Activated naive CD4-positive, alpha-beta T cell treated with anti-CD3 and anti-CD28 coated beads for 36 hours (primary cell): ENCODE data around the gene COL12A1. TPM values are rescaled to one million over a fixed set of nuclear protein-coding genes. Genes with fewer than 3 reads are reported as not detected.

Experiments used
- CTCF ChIA-PET: fragments of 350-600 bp; sonication (Branson Sonifier 250); formaldehyde crosslinking; loops from one replicate; lab custom pipeline; 2021; ENCODE audit warnings: antibody characterized with exemption; lab: Charles Lee
- DNase-seq: peaks from one replicate; pipeline ENCODE4 v3.0.0-alpha.2; 2020
- H3K27ac Mint-ChIP-seq: one replicate; pipeline ENCODE4 v1.8.0; 2021; ENCODE audit warnings: mild to moderate bottlenecking, mixed read lengths
- H3K27me3 Mint-ChIP-seq: one replicate; pipeline ENCODE4 v1.8.0; 2021; ENCODE audit warnings: low read depth, mixed read lengths
- H3K36me3 Mint-ChIP-seq: one replicate; pipeline ENCODE4 v1.8.0; 2021; ENCODE audit warnings: low read depth, mixed read lengths
- H3K4me1 Mint-ChIP-seq: one replicate; pipeline ENCODE4 v1.8.0; 2021; ENCODE audit warnings: low read depth, mixed read lengths
- H3K4me3 Mint-ChIP-seq: one replicate; pipeline ENCODE4 v1.8.0; 2021; ENCODE audit warnings: mild to moderate bottlenecking, moderate library complexity, mixed read lengths
- H3K9me3 Mint-ChIP-seq: one replicate; pipeline ENCODE4 v1.8.0; 2021; ENCODE audit warnings: mixed read lengths
- intact Hi-C: fragments of 100-400 bp; cut with micrococcal nuclease; formaldehyde crosslinking; loops from one replicate; pipeline ENCODE4 v1.15.1; 2023
- total RNA-seq, 2 experiments: library from RNA; stranded (reverse); gene quantifications; one replicate each; pipeline ENCODE4 v1.2.3, GENCODE V29; 2021

The COL12A1 gene
- total RNA-seq, 2 experiments from 2014 or later: 0.05 TPM; not detected in 1

DNA sequence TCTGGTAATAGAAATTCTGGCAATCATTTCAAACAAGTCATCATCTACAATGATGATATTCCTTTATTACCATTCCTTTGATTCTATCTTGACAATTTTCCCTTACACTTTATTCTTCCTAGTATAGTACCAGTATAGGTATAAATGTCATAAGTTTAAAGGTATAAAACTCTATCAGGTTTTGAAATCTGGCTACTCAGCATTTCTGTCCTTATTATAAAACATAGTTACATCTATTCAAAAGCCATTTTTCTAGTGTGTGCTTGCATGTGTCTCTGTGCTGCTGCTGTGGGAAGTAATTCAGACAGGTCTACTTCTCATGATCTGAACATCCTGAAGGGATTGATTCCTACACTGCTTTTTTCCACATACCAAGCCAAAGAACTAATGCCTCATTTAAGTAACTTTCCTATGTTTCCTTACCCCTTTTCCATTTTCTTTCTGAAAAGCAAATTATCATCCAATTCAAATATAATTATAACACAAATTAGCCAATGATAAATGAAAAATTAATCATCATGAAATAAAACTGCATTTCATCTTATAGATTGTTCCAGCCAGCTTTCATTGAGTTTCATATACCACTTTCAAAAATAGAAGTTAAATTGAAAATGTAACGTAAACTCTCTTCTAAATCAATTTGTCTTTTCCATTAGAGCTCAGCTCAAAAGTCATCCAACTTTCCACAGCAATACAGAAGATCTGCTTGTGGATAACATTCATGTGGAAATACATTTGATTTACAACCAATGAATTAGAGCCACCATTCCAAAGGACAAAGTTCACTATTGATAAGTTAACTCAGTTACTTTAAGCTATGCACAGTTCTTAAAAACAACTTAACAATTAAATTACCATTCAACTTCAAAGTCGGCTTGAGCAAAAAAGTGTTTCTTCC, 35.9 kb downstream of the COL12A1 start:
- H3K27me3 Mint-ChIP-seq: peaks cover 3% of the 10 kb centered on the region
- intact Hi-C loops: no loop called here
- DNase-seq: no peak
- H3K36me3 Mint-ChIP-seq: no peaks in the 10 kb centered on the region
- H3K4me1 Mint-ChIP-seq: no peaks in the 10 kb centered on the region
- no peaks in the 10 kb centered on the region for H3K9me3 Mint-ChIP-seq
- H3K27ac Mint-ChIP-seq: no peak overlapping the region
- CTCF ChIA-PET: no interaction called here
- no peak overlapping the region for H3K4me3 Mint-ChIP-seq

- no peak overlapping the region for H3K4me3 Mint-ChIP-seq
- CTCF ChIA-PET: interaction anchor here (1.3 kb wide), 1 partner anchor 15 kb away, joined by 6 read pairs; no protein-coding TSS in a partner anchor
- H3K27ac Mint-ChIP-seq: no peak overlapping the region
- H3K27me3 Mint-ChIP-seq: peaks cover 6% of the 10 kb centered on the region
- H3K4me1 Mint-ChIP-seq: no peaks in the 10 kb centered on the region
- intact Hi-C loops: no loop called here
- no peak for DNase-seq
- no peaks in the 10 kb centered on the region for H3K36me3 Mint-ChIP-seq
- H3K9me3 Mint-ChIP-seq: no peaks in the 10 kb centered on the region
These were observed 38.0 kb downstream of the COL12A1 start for GRCh38 chr6:75167851-75168250.

DNA sequence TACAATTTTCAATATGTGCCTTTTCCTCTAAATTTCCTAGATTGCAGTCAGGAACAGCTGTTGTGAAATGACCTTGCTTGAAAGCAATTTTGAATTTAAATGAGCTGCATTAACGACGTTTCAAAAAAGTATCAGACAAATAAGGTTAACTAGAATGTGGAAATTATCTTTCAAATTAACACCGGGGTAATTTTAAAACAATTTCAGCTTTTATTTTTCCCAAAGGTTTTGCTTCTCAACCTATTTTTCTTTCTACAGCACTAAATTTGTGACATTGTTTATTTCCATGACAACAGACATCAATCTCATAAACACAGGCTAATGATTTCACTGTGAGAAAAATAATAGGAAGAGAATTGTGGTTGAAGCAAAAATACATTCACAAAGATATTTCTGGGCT, 38.5 kb downstream of the COL12A1 start:
- DNase-seq: no peak
- no peak overlapping the region for H3K4me3 Mint-ChIP-seq
- H3K27ac Mint-ChIP-seq: no peak overlapping the region
- H3K36me3 Mint-ChIP-seq: no peaks in the 10 kb centered on the region
- peaks cover 6% of the 10 kb centered on the region for H3K27me3 Mint-ChIP-seq
- no peaks in the 10 kb centered on the region for H3K9me3 Mint-ChIP-seq
- CTCF ChIA-PET: interaction anchor here (1.2 to 1.3 kb wide), 2 partner anchors 14 to 15 kb away, joined by 3 to 6 read pairs; no protein-coding TSS in a partner anchor
- H3K4me1 Mint-ChIP-seq: no peaks in the 10 kb centered on the region
- intact Hi-C loops: no loop called here

- H3K36me3 Mint-ChIP-seq: no peaks in the 10 kb centered on the region
- H3K27ac Mint-ChIP-seq: no peak overlapping the region
- no peaks in the 10 kb centered on the region for H3K9me3 Mint-ChIP-seq
- no peak overlapping the region for H3K4me3 Mint-ChIP-seq
- H3K4me1 Mint-ChIP-seq: no peaks in the 10 kb centered on the region
- CTCF ChIA-PET: interaction anchor here (1.2 to 1.3 kb wide), 2 partner anchors 14 to 15 kb away, joined by 3 to 6 read pairs; no protein-coding TSS in a partner anchor
- intact Hi-C loops: no loop called here
- peaks cover 6% of the 10 kb centered on the region for H3K27me3 Mint-ChIP-seq
- DNase-seq: no peak
These were observed 39.1 kb downstream of the COL12A1 start for GRCh38 chr6:75166773-75167172.

DNA sequence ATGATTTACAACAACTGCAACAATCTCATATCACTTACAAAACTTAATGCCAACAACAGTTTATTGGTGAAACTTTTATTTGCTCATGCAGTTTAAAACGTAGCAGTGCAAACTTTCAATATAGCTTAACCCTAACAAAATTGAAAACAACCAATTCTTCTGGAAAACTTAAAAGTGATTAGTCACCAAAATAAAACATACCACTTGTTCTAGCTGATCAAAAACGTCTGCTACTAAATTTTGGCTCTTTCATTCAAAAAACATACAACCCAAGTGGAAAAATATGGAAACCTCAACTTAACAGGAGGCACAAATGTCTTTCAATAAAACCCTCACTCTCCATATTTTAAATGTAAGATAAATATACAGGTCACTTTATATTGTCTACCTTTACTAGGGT, 39.6 kb downstream of the COL12A1 start:
- Mint-ChIP-seq H3K9me3 (no peaks in the 10 kb centered on the region), H3K4me3 (no peak overlapping the region), H3K4me1 (no peaks in the 10 kb centered on the region), H3K27ac (no peak overlapping the region), H3K27me3 (peaks cover 6% of the 10 kb centered on the region), H3K36me3 (no peaks in the 10 kb centered on the region)
- CTCF ChIA-PET: interaction anchor here (1.2 kb wide), 1 partner anchor 14 kb away, joined by 3 read pairs; no protein-coding TSS in a partner anchor
- intact Hi-C loops: no loop called here
- DNase-seq: no peak

DNA sequence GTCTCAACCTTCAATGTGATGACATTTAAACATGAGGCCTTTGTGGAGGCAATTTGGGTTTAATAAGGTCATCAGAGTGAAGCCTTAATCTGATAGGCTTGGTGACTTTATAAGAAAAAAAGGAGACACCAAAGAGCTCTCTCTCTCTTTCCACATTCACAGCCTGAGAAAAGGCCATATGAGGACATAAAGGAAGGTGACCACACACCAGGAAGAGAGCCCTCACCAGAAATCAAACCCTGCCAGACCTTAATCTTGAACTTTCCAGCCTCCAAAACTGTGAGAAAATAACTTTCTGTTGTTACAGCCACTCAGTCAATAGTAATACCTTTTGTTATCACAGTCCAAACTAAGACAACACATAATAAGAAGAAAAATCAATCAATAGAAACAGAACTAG, 47.7 kb downstream of the COL12A1 start:
- intact Hi-C loops: no loop called here
- DNase-seq: no peak
- no peak overlapping the region for H3K27ac Mint-ChIP-seq
- H3K36me3 Mint-ChIP-seq: no peaks in the 10 kb centered on the region
- CTCF ChIA-PET: no interaction called here
- H3K4me3 Mint-ChIP-seq: no peak overlapping the region
- H3K9me3 Mint-ChIP-seq: no peaks in the 10 kb centered on the region
- peaks cover 12% of the 10 kb centered on the region for H3K27me3 Mint-ChIP-seq
- H3K4me1 Mint-ChIP-seq: no peaks in the 10 kb centered on the region

GRCh38 chr6:75157336-75157735, 48.5 kb downstream of the COL12A1 start:
- CTCF ChIA-PET: interaction anchor here (0.6 kb wide), 1 partner anchor 48 kb away, joined by 3 read pairs; no protein-coding TSS in a partner anchor
- intact Hi-C loops: no loop called here
- Mint-ChIP-seq H3K4me1 (no peaks in the 10 kb centered on the region), H3K27me3 (peaks cover 13% of the 10 kb centered on the region), H3K36me3 (no peaks in the 10 kb centered on the region), H3K9me3 (no peaks in the 10 kb centered on the region), H3K4me3 (no peak overlapping the region), H3K27ac (no peak overlapping the region)
- no peak for DNase-seq

GRCh38 chr6:75156186-75156878, 49.5 kb downstream of the COL12A1 start:
- H3K4me3 Mint-ChIP-seq: no peak overlapping the region
- no peak for DNase-seq
- no peaks in the 10 kb centered on the region for H3K9me3 Mint-ChIP-seq
- H3K27me3 Mint-ChIP-seq: peaks cover 20% of the 10 kb centered on the region
- H3K27ac Mint-ChIP-seq: no peak overlapping the region
- CTCF ChIA-PET: no interaction called here
- intact Hi-C loops: no loop called here
- no peaks in the 10 kb centered on the region for H3K4me1 Mint-ChIP-seq
- H3K36me3 Mint-ChIP-seq: no peaks in the 10 kb centered on the region

- Mint-ChIP-seq H3K4me1 (no peaks in the 10 kb centered on the region), H3K36me3 (no peaks in the 10 kb centered on the region), H3K9me3 (no peaks in the 10 kb centered on the region), H3K4me3 (no peak overlapping the region), H3K27me3 (peaks cover 20% of the 10 kb centered on the region), H3K27ac (no peak overlapping the region)
- no peak for DNase-seq
- intact Hi-C loops: no loop called here
- CTCF ChIA-PET: no interaction called here
These were observed 50.2 kb downstream of the COL12A1 start for GRCh38 chr6:75155631-75156030.

GRCh38 chr6:75154973-75155372, 50.9 kb downstream of the COL12A1 start:
- H3K36me3 Mint-ChIP-seq: no peaks in the 10 kb centered on the region
- CTCF ChIA-PET: no interaction called here
- no peak for DNase-seq
- H3K27me3 Mint-ChIP-seq: peaks cover 20% of the 10 kb centered on the region
- H3K4me1 Mint-ChIP-seq: no peaks in the 10 kb centered on the region
- intact Hi-C loops: no loop called here
- H3K9me3 Mint-ChIP-seq: no peaks in the 10 kb centered on the region
- no peak overlapping the region for H3K4me3 Mint-ChIP-seq
- no peak overlapping the region for H3K27ac Mint-ChIP-seq

- intact Hi-C loops: no loop called here
- H3K9me3 Mint-ChIP-seq: peaks cover 2% of the 10 kb centered on the region
- CTCF ChIA-PET: interaction anchor here (0.8 kb wide), 1 partner anchor 58 kb away, joined by 3 read pairs; no protein-coding TSS in a partner anchor
- no peak overlapping the region for H3K27ac Mint-ChIP-seq
- H3K4me3 Mint-ChIP-seq: no peak overlapping the region
- H3K4me1 Mint-ChIP-seq: peaks cover 2% of the 10 kb centered on the region
- DNase-seq: no peak
- H3K36me3 Mint-ChIP-seq: no peaks in the 10 kb centered on the region
- H3K27me3 Mint-ChIP-seq: peaks cover 24% of the 10 kb centered on the region
These were observed 55.0 kb downstream of the COL12A1 start for GRCh38 chr6:75150685-75151412.

DNA sequence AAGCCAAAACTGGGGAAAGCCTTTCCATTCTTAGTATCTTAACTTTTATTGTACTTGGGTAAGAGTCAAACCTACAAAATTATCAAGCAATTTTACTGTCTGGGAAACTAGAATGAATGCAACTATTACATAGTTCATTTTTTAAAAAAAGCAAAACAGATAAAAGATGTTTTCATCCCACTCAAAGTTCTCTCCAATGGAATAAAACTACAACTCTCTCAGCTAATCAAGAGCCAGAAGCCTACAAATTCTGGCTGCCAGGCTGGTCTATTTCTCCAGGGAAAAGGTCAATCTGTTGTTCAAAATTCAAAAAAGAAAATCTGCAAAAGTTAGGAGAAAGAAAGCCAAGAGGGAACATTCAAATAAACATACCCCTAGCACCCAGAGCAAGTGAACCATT, 56.2 kb downstream of the COL12A1 start:
- peaks cover 23% of the 10 kb centered on the region for H3K27me3 Mint-ChIP-seq
- H3K9me3 Mint-ChIP-seq: peaks cover 2% of the 10 kb centered on the region
- H3K4me3 Mint-ChIP-seq: no peak overlapping the region
- no peaks in the 10 kb centered on the region for H3K36me3 Mint-ChIP-seq
- DNase-seq: no peak
- peaks cover 2% of the 10 kb centered on the region for H3K4me1 Mint-ChIP-seq
- no peak overlapping the region for H3K27ac Mint-ChIP-seq
- intact Hi-C loops: no loop called here
- CTCF ChIA-PET: no interaction called here
